Natural killer cell (primary cell): ENCODE measurements around the gene PLXDC1. TPM values are rescaled to one million over a fixed set of nuclear protein-coding genes. Genes with fewer than 3 reads are reported as not detected.
A peak's percentile ranks its signal among the peaks of the same experiment; 100 is the strongest.

Experiments
- ATAC-seq, 3 donors: fragments of 150-1000 bp in 2 of 3; fragments of 200-7000 bp in 1 of 3; cut with Tn5 transposase; 1 replicate in 1 of 3; 2 replicates in 2 of 3; pipeline ENCODE4 v1.10.0; 2021; ENCODE audit warnings: mild to moderate bottlenecking in 2 of 3, moderate library complexity in 2 of 3
- DNase-seq, 2 donors: peaks; one replicate each; pipeline versions ENCODE4 v3.0.0 to v3.0.0-alpha.2; 2013 to 2021; ENCODE audit warnings: mixed read lengths in 1 of 2
- H3K27ac ChIP-seq: one replicate; pipeline ENCODE4 v1.5.1; 2013; ENCODE audit warnings: mild to moderate bottlenecking, low read length
- H3K27me3 ChIP-seq: one replicate; pipeline ENCODE4 v1.6.1; 2013; ENCODE audit warnings: low read length; ENCODE audit not compliant: control insufficient read depth, insufficient read depth
- H3K36me3 ChIP-seq: one replicate; pipeline ENCODE4 v1.6.1; 2013; ENCODE audit warnings: low read length; ENCODE audit not compliant: control insufficient read depth, insufficient read depth
- H3K4me1 ChIP-seq: one replicate; pipeline ENCODE4 v1.6.1; 2013; ENCODE audit warnings: low read length; ENCODE audit not compliant: control insufficient read depth, insufficient read depth
- H3K4me3 ChIP-seq: one replicate; pipeline ENCODE4 v1.5.1; 2013; ENCODE audit warnings: low read length
- H3K9me3 ChIP-seq: one replicate; pipeline ENCODE4 v1.6.1; 2013; ENCODE audit warnings: low read length; ENCODE audit not compliant: control insufficient read depth, insufficient read depth
- H3K27ac Mint-ChIP-seq, 2 donors: one replicate each; pipeline ENCODE4 v1.8.0; 2022; ENCODE audit warnings: mild to moderate bottlenecking in 2 of 2, mixed read lengths in 2 of 2, moderate library complexity in 1 of 2
- H3K27me3 Mint-ChIP-seq, 2 donors: one replicate each; pipeline ENCODE4 v1.8.0; 2022; ENCODE audit warnings: low read depth in 2 of 2, mixed read lengths in 2 of 2
- H3K36me3 Mint-ChIP-seq: one replicate; pipeline ENCODE4 v1.8.0; 2022; ENCODE audit warnings: mixed read lengths
- H3K4me1 Mint-ChIP-seq, 2 donors: one replicate each; pipeline ENCODE4 v1.8.0; 2022; ENCODE audit warnings: mixed read lengths in 2 of 2
- H3K4me3 Mint-ChIP-seq: one replicate; pipeline ENCODE4 v1.8.0; 2022; ENCODE audit warnings: mild to moderate bottlenecking, moderate library complexity, mixed read lengths
- H3K9me3 Mint-ChIP-seq, 2 donors: one replicate each; pipeline ENCODE4 v1.8.0; 2022; ENCODE audit warnings: mixed read lengths in 2 of 2
- WGBS: methylation state at CpG from one replicate; pipeline ENCODE4 v1.1.7; 2013; ENCODE audit warnings: missing lambda C conversion rate; ENCODE audit not compliant: insufficient coverage; 5-methylcytosine and 5-hydroxymethylcytosine counted together
- intact Hi-C: fragments of 100-400 bp; cut with micrococcal nuclease; formaldehyde crosslinking; loops from one replicate; pipeline ENCODE4 v1.14.2; 2022
- total RNA-seq, 4 donors: library from RNA; stranded (reverse); fragments of 120-200 nt in 1 of 4; gene quantifications; one replicate each; pipeline versions ENCODE4 v1.2.3 to v1.2.4, GENCODE V29; 2013 to 2022
- TF ChIP-seq, protein P1 (sequence below): fragments of 200-600 bp; IDR thresholded peaks from one replicate; pipeline ENCODE4 v1.8.0; 2022; ENCODE audit warnings: antibody characterized with exemption

The PLXDC1 gene
- total RNA-seq, 3 donors from 2014 or later (not counting 1 experiment from before 2014, with no cell fraction given), result 5.7 to 53.6 (median 15.9) TPM

DNA sequence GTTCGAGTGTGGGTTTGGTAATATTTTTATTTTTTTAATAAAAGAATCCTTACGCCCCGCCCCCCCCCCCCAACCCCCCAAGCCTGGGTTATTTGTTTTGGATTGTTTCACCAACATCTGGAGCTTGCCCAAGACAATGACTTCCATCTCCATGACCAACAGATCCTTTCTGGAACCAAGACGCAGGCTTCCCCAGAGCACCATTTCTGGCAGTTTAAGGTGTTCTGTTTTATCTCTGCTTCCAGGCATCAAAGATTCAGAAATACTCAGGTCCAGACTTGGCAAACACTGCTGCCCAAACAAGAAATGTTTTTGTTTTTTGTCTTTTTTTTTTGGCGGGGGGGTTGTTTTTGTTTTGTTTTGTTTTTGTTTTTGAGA is 56.1 kb downstream of the PLXDC1 start:
- Mint-ChIP-seq H3K36me3 (no peaks in the 10 kb centered on the region), H3K4me1 (peaks cover 86 to 87% of the 10 kb centered on the region in 2 donors), H3K9me3 (no peaks in the 10 kb centered on the region), H3K27me3 (no peaks in the 10 kb centered on the region), H3K27ac (peak overlapping the region; percentile 90 to 94), H3K4me3 (peak overlapping the region; percentile 90)
- no peaks in the 10 kb centered on the region for H3K36me3 ChIP-seq
- no peaks in the 10 kb centered on the region for H3K27me3 ChIP-seq
- intact Hi-C loops, result loop anchor here (2.0 to 10.0 kb wide), 2 partner anchors 58 to 230 kb away; no protein-coding TSS in a partner anchor
- H3K4me3 ChIP-seq, result no peak overlapping the region
- 88% methylated on average over 2 of the region's 5 CpGs for WGBS
- ATAC-seq, result no peak
- peak overlapping the region; percentile 83 for H3K27ac ChIP-seq
- TF ChIP-seq, protein P1, sequence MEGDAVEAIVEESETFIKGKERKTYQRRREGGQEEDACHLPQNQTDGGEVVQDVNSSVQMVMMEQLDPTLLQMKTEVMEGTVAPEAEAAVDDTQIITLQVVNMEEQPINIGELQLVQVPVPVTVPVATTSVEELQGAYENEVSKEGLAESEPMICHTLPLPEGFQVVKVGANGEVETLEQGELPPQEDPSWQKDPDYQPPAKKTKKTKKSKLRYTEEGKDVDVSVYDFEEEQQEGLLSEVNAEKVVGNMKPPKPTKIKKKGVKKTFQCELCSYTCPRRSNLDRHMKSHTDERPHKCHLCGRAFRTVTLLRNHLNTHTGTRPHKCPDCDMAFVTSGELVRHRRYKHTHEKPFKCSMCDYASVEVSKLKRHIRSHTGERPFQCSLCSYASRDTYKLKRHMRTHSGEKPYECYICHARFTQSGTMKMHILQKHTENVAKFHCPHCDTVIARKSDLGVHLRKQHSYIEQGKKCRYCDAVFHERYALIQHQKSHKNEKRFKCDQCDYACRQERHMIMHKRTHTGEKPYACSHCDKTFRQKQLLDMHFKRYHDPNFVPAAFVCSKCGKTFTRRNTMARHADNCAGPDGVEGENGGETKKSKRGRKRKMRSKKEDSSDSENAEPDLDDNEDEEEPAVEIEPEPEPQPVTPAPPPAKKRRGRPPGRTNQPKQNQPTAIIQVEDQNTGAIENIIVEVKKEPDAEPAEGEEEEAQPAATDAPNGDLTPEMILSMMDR, result no peak
- no peak for DNase-seq
- peaks cover 98% of the 10 kb centered on the region for H3K4me1 ChIP-seq
- H3K9me3 ChIP-seq, result no peaks in the 10 kb centered on the region

DNA sequence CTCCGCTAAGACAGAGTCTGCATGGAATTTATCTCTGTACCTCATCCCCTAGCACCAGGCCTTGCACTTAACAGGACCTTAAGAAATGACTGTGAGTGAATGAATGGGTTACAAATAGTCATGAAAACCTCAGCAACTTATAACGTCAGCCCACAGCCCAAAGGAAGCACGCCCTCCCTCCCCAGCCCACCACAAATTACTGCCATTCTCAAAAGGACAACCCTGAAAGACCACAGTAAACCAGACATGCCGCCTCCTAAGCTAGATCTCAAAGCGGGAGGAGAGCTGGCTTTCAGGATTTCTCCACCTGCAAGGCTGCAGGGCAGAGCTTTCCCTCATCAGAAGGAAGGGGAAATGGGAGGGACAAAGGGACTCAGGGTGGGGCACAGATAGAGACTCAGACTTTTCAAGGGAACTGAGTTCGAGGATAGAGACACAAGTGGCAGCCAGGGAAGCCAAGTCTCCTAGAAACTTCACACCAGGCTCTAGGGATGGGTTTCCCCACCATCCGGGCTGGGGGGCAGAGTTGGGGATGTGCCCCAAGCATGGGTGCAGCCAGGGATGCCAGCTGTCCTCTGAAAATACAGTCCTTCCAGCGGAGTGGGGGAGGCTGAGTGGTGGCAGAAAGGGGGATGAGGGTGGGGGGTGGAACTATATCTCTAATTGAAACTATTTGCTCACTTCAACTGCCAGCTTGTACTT is 56.7 kb downstream of the PLXDC1 start:
- Histone ChIP-seq H3K9me3 (no peaks in the 10 kb centered on the region), H3K27ac (peak overlapping the region; percentile 83), H3K4me1 (peaks cover 92% of the 10 kb centered on the region), H3K4me3 (peak overlapping the region; percentile 24), H3K27me3 (no peaks in the 10 kb centered on the region), H3K36me3 (no peaks in the 10 kb centered on the region)
- peak; percentile 69 to 79 (median 72) for ATAC-seq
- Mint-ChIP-seq H3K27me3 (no peaks in the 10 kb centered on the region), H3K4me3 (peak overlapping the region; percentile 89), H3K4me1 (peaks cover 82 to 86% of the 10 kb centered on the region in 2 donors), H3K27ac (peak overlapping the region; percentile 90 to 94), H3K9me3 (no peaks in the 10 kb centered on the region), H3K36me3 (no peaks in the 10 kb centered on the region)
- TF ChIP-seq, protein P1, result no peak
- WGBS, result 23% methylated on average over 8 of the region's 8 CpGs
- intact Hi-C loops, result loop anchor here (2.0 to 10.0 kb wide), 3 partner anchors 37 to 230 kb away; no protein-coding TSS in a partner anchor
- DNase-seq, result peak; percentile 51 to 67

DNA sequence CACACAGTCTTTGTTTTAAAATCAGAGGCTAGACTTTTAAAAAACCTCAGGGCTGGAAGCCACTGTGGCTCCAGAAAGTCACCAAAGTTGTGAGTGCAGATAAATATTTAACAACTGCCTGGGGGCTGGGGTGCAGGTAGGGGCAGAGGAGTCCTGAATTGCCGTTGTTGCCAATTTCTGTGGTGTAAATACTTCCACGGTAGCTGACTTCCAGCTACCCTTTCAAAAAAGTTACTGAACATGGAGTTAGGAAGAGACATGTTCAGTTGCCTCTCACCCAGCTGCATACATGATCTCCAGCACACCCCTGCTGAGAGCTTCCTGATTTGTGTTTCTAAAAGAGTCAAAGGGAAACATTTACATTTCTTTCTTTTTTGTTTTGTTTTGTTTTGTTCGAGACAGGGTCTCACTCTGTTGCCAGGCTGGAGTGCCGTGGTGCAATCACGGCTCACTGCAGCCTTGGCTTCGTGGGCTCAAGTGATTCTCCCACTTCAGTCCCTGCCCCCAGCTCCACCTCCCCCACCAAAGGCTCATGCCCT is 58.7 kb downstream of the PLXDC1 start:
- Histone ChIP-seq H3K9me3 (no peaks in the 10 kb centered on the region), H3K36me3 (no peaks in the 10 kb centered on the region), H3K4me3 (no peak overlapping the region), H3K27ac (peak overlapping the region; percentile 50), H3K4me1 (peaks cover 74% of the 10 kb centered on the region), H3K27me3 (no peaks in the 10 kb centered on the region)
- ATAC-seq (peak in 1 of 3 donors; percentile 4), DNase-seq (peak in 1 of 2 donors; percentile 53)
- Mint-ChIP-seq H3K27me3 (no peaks in the 10 kb centered on the region), H3K27ac (peak overlapping the region; percentile 80 to 83), H3K9me3 (no peaks in the 10 kb centered on the region), H3K4me3 (peak overlapping the region; percentile 71), H3K36me3 (no peaks in the 10 kb centered on the region), H3K4me1 (peaks cover 65 to 68% of the 10 kb centered on the region in 2 donors)
- 9% methylated on average over 6 of the region's 6 CpGs for WGBS
- intact Hi-C loops, result loop anchor here (5.0 to 10.0 kb wide), 2 partner anchors 35 to 228 kb away; no protein-coding TSS in a partner anchor
- TF ChIP-seq, protein P1, result no peak
